ENCODE measurements around the gene CDPF1.
A peak's percentile ranks its signal among the peaks of the same experiment; 100 is the strongest.

The CDPF1 gene

GRCh38 chr22:46250035-46250782 is at the start of gene CDPF1:
CDPF1 (minus strand) TSS chr22:46250293; CDS start chr22:46248284, 2,009 bp downstream.
- H3K4me3 ChIP-seq (ENCODE audit: low read depth in 1 of 5, low read length in 5 of 5) = peak within 1 kb of the TSS; percentile 44 to 95 (median 84)
- H3K27ac ChIP-seq (ENCODE audit: low read depth, low read length) = peak within 1 kb of the TSS; percentile 72
- H3K9me3 ChIP-seq (ENCODE audit: control insufficient read depth in 5 of 5, low read length in 5 of 5) = no peaks in the 10 kb centered on the region
- H3K9ac ChIP-seq (ENCODE audit: low read length in 5 of 5) = peak within 1 kb of the TSS in 4 of 5 donors; percentile 79 to 94 (median 92)
- no peaks in the 10 kb centered on the region for H3K27me3 ChIP-seq (ENCODE audit: control insufficient read depth in 5 of 5, insufficient read depth in 4 of 5, low read length in 5 of 5)
- H3K4me1 ChIP-seq (ENCODE audit: control insufficient read depth in 5 of 5, insufficient read depth in 5 of 5, low read length in 5 of 5) = peaks cover 3 to 31% (median 24%) of the 10 kb centered on the region in 5 donors
- H3K36me3 ChIP-seq (ENCODE audit: control insufficient read depth in 5 of 5, insufficient read depth in 5 of 5, low read length in 5 of 5) = peaks cover 0 to 12% (median 0%) of the 10 kb centered on the region in 5 donors

- Histone ChIP-seq H3K27me3 (ENCODE audit: control insufficient read depth in 5 of 5, insufficient read depth in 4 of 5, low read length in 5 of 5) (peaks cover 0 to 3% (median 0%) of the 10 kb centered on the region in 5 donors), H3K36me3 (ENCODE audit: control insufficient read depth in 5 of 5, insufficient read depth in 5 of 5, low read length in 5 of 5) (no peaks in the 10 kb centered on the region), H3K9me3 (ENCODE audit: control insufficient read depth in 5 of 5, low read length in 5 of 5) (no peaks in the 10 kb centered on the region), H3K9ac (ENCODE audit: low read length in 5 of 5) (no peak overlapping the region), H3K27ac (ENCODE audit: low read depth, low read length) (no peak overlapping the region), H3K4me1 (ENCODE audit: control insufficient read depth in 5 of 5, insufficient read depth in 5 of 5, low read length in 5 of 5) (peaks cover 3 to 26% (median 21%) of the 10 kb centered on the region in 5 donors), H3K4me3 (ENCODE audit: low read depth in 1 of 5, low read length in 5 of 5) (no peak overlapping the region)
These were observed 49.0 kb upstream of the CDPF1 start for GRCh38 chr22:46299101-46299500.

- Histone ChIP-seq H3K36me3 (ENCODE audit: control insufficient read depth in 5 of 5, insufficient read depth in 5 of 5, low read length in 5 of 5) (peaks cover 0 to 17% (median 15%) of the 10 kb centered on the region in 5 donors), H3K27ac (ENCODE audit: low read depth, low read length) (no peak overlapping the region), H3K9ac (ENCODE audit: low read length in 5 of 5) (peak overlapping the region in 3 of 5 donors; percentile 37 to 62 (median 53)), H3K9me3 (ENCODE audit: control insufficient read depth in 5 of 5, low read length in 5 of 5) (no peaks in the 10 kb centered on the region), H3K4me1 (ENCODE audit: control insufficient read depth in 5 of 5, insufficient read depth in 5 of 5, low read length in 5 of 5) (peaks cover 3 to 41% (median 24%) of the 10 kb centered on the region in 5 donors), H3K27me3 (ENCODE audit: control insufficient read depth in 5 of 5, insufficient read depth in 4 of 5, low read length in 5 of 5) (peaks cover 0 to 3% (median 0%) of the 10 kb centered on the region in 5 donors), H3K4me3 (ENCODE audit: low read depth in 1 of 5, low read length in 5 of 5) (peak overlapping the region in 4 of 5 donors; percentile 44 to 82 (median 73))
These were observed 47.2 kb upstream of the CDPF1 start for GRCh38 chr22:46297151-46297812.

GRCh38 chr22:46296257-46297150 is 46.4 kb upstream of the CDPF1 start, which contains the start of gene GTSE1:
GTSE1 (plus strand) TSS chr22:46296870; CDS start chr22:46297401, 531 bp downstream.
- peaks cover 0 to 3% (median 0%) of the 10 kb centered on the region in 5 donors for H3K27me3 ChIP-seq (ENCODE audit: control insufficient read depth in 5 of 5, insufficient read depth in 4 of 5, low read length in 5 of 5)
- peaks cover 0 to 22% (median 20%) of the 10 kb centered on the region in 5 donors for H3K36me3 ChIP-seq (ENCODE audit: control insufficient read depth in 5 of 5, insufficient read depth in 5 of 5, low read length in 5 of 5)
- peak within 1 kb of the TSS; percentile 61 to 82 (median 78) for H3K4me3 ChIP-seq (ENCODE audit: low read depth in 1 of 5, low read length in 5 of 5)
- no peaks in the 10 kb centered on the region for H3K9me3 ChIP-seq (ENCODE audit: control insufficient read depth in 5 of 5, low read length in 5 of 5)
- peak within 1 kb of the TSS; percentile 71 to 84 (median 73) for H3K9ac ChIP-seq (ENCODE audit: low read length in 5 of 5)
- H3K27ac ChIP-seq (ENCODE audit: low read depth, low read length) = peak within 1 kb of the TSS; percentile 72
- H3K4me1 ChIP-seq (ENCODE audit: control insufficient read depth in 5 of 5, insufficient read depth in 5 of 5, low read length in 5 of 5) = peaks cover 3 to 47% (median 24%) of the 10 kb centered on the region in 5 donors

GRCh38 chr22:46295277-46295971 is 45.3 kb upstream of the CDPF1 start:
- Histone ChIP-seq H3K9ac (ENCODE audit: low read length in 5 of 5) (peak overlapping the region in 2 of 5 donors; percentile 71 to 73), H3K4me3 (ENCODE audit: low read depth in 1 of 5, low read length in 5 of 5) (peak overlapping the region in 4 of 5 donors; percentile 67 to 82 (median 78)), H3K4me1 (ENCODE audit: control insufficient read depth in 5 of 5, insufficient read depth in 5 of 5, low read length in 5 of 5) (peaks cover 3 to 49% (median 24%) of the 10 kb centered on the region in 5 donors)

GRCh38 chr22:46294784-46295183 is 44.7 kb upstream of the CDPF1 start:
- Histone ChIP-seq H3K36me3 (ENCODE audit: control insufficient read depth in 5 of 5, insufficient read depth in 5 of 5, low read length in 5 of 5) (peaks cover 0 to 38% (median 35%) of the 10 kb centered on the region in 5 donors), H3K27me3 (ENCODE audit: control insufficient read depth in 5 of 5, insufficient read depth in 4 of 5, low read length in 5 of 5) (peaks cover 0 to 3% (median 0%) of the 10 kb centered on the region in 5 donors), H3K9me3 (ENCODE audit: control insufficient read depth in 5 of 5, low read length in 5 of 5) (no peaks in the 10 kb centered on the region), H3K27ac (ENCODE audit: low read depth, low read length) (no peak overlapping the region), H3K4me1 (ENCODE audit: control insufficient read depth in 5 of 5, insufficient read depth in 5 of 5, low read length in 5 of 5) (peaks cover 3 to 49% (median 24%) of the 10 kb centered on the region in 5 donors), H3K9ac (ENCODE audit: low read length in 5 of 5) (no peak overlapping the region), H3K4me3 (ENCODE audit: low read depth in 1 of 5, low read length in 5 of 5) (no peak overlapping the region)

More at GRCh38 chr22:46295277-46295971, 45.3 kb upstream of the CDPF1 start:
- Histone ChIP-seq H3K27me3 (ENCODE audit: control insufficient read depth in 5 of 5, insufficient read depth in 4 of 5, low read length in 5 of 5) (peaks cover 0 to 3% (median 0%) of the 10 kb centered on the region in 5 donors), H3K36me3 (ENCODE audit: control insufficient read depth in 5 of 5, insufficient read depth in 5 of 5, low read length in 5 of 5) (peaks cover 0 to 32% (median 29%) of the 10 kb centered on the region in 5 donors), H3K9me3 (ENCODE audit: control insufficient read depth in 5 of 5, low read length in 5 of 5) (no peaks in the 10 kb centered on the region), H3K27ac (ENCODE audit: low read depth, low read length) (peak overlapping the region; percentile 72)

GRCh38 chr22:46293577-46294260 is 43.6 kb upstream of the CDPF1 start:
- Histone ChIP-seq H3K36me3 (ENCODE audit: control insufficient read depth in 5 of 5, insufficient read depth in 5 of 5, low read length in 5 of 5) (peaks cover 0 to 49% (median 45%) of the 10 kb centered on the region in 5 donors), H3K27me3 (ENCODE audit: control insufficient read depth in 5 of 5, insufficient read depth in 4 of 5, low read length in 5 of 5) (peaks cover 0 to 3% (median 0%) of the 10 kb centered on the region in 5 donors), H3K4me1 (ENCODE audit: control insufficient read depth in 5 of 5, insufficient read depth in 5 of 5, low read length in 5 of 5) (peaks cover 3 to 52% (median 25%) of the 10 kb centered on the region in 5 donors), H3K27ac (ENCODE audit: low read depth, low read length) (no peak overlapping the region), H3K9me3 (ENCODE audit: control insufficient read depth in 5 of 5, low read length in 5 of 5) (no peaks in the 10 kb centered on the region), H3K4me3 (ENCODE audit: low read depth in 1 of 5, low read length in 5 of 5) (no peak overlapping the region), H3K9ac (ENCODE audit: low read length in 5 of 5) (no peak overlapping the region)

GRCh38 chr22:46292732-46293131 is 42.6 kb upstream of the CDPF1 start:
- Histone ChIP-seq H3K4me1 (ENCODE audit: control insufficient read depth in 5 of 5, insufficient read depth in 5 of 5, low read length in 5 of 5) (peaks cover 3 to 62% (median 35%) of the 10 kb centered on the region in 5 donors), H3K4me3 (ENCODE audit: low read depth in 1 of 5, low read length in 5 of 5) (no peak overlapping the region), H3K27me3 (ENCODE audit: control insufficient read depth in 5 of 5, insufficient read depth in 4 of 5, low read length in 5 of 5) (no peaks in the 10 kb centered on the region), H3K9me3 (ENCODE audit: control insufficient read depth in 5 of 5, low read length in 5 of 5) (no peaks in the 10 kb centered on the region), H3K36me3 (ENCODE audit: control insufficient read depth in 5 of 5, insufficient read depth in 5 of 5, low read length in 5 of 5) (peaks cover 0 to 55% (median 47%) of the 10 kb centered on the region in 5 donors), H3K27ac (ENCODE audit: low read depth, low read length) (no peak overlapping the region), H3K9ac (ENCODE audit: low read length in 5 of 5) (no peak overlapping the region)

Measured in subcutaneous abdominal adipose tissue (tissue), 5 donors.